HG03064 (cell line): ENCODE data around the gene TP53BP2.

Source experiments
- ATAC-seq: cut with Tn5 transposase; IDR thresholded peaks from one replicate; pipeline ENCODE4 v1.9.1; 2021; ENCODE audit warnings: low read depth; ENCODE audit not compliant: unreplicated experiment

Gene TP53BP2

DNA sequence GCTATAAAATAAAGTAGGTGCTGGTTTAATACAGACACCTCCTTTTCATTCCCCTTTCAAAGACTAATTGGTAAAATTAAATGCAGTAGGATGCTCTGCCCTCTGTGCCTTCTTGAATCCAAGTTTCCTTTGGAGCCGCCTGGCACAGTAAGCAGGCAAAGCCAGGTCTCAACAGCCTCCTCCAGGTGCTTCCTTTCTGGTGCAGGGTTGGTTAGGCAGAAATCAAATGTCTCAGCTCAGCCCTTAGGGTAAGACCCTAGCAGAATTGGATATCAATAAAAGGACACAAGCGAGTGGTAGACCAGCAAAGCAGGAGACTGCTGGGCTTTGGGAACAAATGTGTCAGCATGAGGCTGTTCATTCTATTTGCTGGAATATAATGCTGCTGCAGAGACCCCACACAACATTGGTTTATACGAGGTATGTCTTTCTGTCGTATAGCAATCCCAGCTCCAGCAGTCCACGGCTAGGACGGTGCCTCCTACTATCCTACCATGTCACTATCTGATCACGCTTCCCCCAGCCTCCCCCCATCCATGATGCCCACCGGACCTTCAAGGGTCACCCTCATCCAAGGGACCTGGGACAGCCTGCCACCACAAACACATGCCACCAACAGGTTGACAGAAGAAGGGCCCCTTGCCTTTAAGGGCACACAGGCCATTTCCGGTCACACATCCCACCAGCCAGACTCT lies 75.0 kb downstream of the TP53BP2 start:
- ATAC-seq = no peak

DNA sequence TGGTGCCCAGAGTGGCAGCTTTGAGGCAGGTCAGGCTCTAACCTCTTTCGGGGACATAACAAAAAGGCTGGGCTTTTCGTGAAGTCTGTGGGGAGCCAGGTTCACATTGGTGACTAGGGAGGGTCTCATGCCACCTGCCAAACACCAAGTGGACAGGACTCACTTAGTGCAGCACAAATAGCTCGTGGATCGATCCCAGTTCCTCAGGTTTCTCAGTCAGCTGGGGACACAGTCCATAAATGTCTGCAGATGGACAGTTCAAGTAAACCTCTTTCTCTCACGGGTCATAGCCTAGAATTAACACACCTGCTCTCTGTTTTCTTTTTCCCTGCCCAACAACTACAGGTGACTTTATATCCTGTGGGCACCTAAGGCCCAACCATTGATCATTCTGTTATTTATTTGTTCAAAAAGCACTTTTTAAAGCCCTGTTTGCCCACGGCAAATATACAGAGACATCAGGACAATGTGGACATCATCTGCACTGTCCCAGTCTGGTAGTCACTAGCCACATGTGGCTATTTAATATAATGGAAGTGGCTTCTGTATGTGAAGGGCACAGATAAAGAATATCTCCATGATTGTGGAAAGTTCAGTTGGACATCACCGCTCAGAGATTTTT lies 79.9 kb downstream of the TP53BP2 start:
- ATAC-seq = no peak

DNA sequence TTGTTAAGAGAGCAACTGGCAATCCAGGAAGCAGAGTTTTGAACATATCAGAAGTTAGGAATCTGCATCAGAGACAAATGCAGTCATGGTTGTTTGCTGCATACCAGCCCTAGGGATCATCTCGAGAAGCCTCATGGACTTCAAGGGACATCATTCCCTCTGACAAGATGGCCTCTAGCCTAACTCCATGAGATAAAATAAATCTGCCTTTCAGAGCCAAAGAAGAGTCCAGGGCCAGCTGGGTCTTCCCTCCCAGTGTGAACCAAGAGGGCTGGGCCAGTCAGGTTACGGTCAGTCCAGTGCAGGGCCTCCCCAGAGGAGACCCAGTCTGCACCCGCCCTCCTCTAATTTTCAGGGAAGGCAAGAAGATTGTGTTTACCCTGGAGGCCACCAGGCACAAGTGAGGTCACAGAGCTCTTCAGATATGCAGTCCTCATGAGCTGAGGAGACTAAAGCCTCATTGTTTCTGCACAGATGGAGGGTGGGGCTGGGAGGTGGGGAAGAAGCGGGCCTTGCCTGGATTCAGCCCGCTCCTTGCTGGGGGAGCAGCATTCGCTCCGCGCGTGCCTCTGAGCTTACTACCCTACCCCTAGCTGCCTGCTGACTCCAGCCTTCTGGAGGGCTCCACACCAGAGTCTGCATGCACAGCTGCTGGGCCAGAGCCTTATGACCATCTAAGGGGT lies 80.6 kb downstream of the TP53BP2 start:
- ATAC-seq = no peak

DNA sequence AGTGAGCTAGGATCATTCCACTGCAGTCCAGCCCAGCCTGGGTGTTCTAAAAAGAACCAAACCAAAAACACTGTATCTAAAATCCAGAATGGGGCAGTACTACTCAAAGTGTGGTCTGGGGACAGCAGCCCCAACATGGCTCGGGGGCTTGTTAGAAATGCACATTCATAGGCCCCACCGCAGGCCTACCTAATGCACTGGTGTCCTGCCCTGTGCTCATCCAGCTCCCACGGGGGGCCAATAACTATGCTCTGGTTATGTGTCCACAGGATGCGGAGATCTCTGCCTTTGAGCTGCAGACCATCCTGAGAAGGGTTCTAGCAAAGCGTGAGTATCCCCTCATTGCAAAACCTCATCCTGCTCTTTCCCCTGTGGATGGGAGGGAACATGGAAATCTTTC lies 81.9 kb downstream of the TP53BP2 start:
- no peak for ATAC-seq

DNA sequence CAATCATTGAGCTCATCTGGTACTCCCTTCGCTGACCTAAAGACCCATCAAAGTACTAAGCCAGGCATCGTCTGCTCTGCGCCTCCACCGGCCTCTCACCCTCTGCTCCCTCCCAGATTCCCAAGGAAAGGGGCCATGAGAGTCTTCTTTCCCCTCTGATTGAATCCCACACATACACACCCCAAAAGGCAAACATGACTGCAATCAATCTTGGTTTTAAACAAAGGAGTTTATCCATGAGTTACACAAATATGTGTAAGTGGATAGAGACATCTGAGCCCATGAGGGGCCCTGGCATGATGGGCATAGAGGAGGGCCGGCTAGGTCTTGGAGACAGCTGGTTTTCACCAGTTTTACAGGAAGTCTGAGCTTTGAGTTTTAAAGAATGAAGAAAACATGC lies 82.5 kb downstream of the TP53BP2 start:
- no peak for ATAC-seq

DNA sequence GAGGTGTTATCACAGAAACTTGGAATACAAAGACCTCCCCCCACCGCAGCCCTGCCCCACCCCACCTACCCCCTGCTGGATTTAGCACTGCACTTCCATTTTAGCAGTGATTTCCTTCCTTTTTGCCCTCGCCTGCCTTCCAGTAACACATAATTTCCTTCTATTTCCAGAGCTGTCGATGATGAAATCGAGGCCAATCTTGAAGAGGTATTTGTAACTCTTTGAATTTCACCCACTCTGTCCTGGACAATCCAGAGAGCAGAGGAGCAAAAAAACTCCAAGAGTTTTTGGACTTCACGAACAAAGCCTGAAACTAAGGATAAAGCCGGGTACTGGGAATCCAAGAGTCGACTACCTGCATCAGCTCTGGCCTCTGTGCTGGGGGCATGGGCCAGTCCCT lies 84.3 kb downstream of the TP53BP2 start:
- ATAC-seq = no peak

DNA sequence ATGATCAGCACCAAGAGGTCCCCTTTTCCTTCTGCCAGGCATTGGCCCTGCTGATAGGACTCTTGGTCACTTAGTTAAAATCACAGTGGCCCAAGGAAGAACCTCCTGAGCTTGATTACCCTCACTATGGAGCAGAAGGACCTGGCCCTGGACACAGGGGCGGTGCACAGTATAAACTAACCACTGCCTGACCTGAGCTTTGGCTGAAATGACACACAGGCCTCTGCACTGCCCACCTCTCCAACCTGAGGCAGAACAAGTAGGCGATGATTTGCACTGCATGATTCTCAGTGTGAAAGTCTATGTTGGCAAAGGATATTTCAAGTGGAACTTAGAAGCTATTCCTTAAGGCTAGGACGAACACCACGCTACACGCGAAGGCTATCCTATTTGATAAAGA lies 84.9 kb downstream of the TP53BP2 start:
- no peak for ATAC-seq

DNA sequence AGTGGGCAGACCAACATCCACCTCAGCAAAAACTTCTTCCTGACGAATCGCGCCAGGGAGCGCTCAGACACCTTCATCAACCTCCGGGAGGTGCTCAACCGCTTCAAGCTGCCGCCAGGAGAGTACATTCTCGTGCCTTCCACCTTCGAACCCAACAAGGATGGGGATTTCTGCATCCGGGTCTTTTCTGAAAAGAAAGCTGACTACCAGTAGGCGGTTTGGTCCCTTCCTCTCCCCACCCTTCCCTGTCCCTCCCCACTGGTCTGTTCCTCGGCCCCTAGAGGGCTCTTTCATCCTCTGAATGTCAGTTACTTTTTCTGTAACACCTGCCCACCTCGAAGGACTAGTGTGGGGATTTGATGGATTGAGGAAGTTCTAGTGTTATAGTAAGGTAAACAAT lies 86.5 kb downstream of the TP53BP2 start:
- ATAC-seq = no peak

DNA sequence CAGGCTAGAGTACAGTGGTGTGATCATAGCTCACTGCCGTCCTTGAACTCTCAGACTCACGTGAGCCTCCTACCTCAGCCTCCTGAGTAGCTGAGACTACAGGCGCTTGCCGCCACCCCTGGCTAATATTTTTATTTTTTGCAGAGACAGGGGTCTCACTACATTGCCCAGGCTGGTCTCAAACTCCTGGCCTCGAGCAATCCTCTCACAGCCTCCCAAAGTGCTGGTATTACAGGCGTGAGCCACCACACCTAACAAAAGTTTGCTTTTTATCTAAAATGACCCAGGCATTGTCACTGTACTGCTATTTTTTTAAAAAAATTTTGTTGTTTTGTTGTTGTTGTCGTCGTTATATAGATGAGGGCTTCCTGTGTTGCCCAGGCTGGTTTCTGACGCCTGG lies 87.0 kb downstream of the TP53BP2 start:
- ATAC-seq = no peak

DNA sequence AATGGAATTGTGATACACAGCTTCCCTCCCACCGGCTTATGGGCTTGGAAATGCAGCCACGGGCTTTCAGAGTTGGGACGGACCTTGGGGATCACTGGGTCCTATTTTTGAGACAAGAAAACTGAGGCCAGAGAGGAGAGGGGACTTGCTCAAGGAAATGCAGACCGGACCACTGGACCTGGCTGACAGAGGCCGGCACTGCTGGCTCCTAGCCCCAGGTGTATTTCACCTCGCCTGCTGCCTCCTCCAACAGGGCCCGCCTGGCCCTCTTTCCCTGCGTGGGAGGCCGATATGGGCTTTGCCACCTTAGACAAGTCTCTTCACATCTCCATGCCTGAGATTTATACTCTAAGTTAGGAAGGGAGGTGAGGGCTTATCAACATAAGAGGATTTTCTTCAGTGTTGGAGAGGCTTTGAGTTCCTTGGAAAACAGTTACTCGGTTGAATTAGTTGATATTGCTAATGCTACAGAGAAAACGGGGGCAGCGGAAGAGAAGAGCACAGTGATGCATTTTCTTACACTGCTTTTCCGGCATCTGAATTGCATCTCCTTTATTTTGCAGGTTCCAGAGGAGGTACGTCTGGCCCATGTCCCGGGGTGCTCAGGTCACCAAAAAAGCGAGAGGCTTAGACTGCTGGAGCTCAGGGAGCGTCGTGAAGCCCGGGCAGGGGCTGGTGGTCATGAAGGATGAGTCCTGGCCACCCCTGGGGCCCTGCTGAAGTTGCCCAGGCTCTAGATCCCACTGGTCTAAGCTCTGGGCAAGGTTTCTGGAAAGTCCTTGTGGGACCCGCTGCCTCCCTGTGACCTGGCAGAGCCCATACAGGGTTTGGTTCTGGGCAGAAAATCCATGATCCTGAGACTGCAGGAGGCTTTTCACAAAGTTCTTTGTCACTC lies 88.7 kb downstream of the TP53BP2 start:
- ATAC-seq = no peak

DNA sequence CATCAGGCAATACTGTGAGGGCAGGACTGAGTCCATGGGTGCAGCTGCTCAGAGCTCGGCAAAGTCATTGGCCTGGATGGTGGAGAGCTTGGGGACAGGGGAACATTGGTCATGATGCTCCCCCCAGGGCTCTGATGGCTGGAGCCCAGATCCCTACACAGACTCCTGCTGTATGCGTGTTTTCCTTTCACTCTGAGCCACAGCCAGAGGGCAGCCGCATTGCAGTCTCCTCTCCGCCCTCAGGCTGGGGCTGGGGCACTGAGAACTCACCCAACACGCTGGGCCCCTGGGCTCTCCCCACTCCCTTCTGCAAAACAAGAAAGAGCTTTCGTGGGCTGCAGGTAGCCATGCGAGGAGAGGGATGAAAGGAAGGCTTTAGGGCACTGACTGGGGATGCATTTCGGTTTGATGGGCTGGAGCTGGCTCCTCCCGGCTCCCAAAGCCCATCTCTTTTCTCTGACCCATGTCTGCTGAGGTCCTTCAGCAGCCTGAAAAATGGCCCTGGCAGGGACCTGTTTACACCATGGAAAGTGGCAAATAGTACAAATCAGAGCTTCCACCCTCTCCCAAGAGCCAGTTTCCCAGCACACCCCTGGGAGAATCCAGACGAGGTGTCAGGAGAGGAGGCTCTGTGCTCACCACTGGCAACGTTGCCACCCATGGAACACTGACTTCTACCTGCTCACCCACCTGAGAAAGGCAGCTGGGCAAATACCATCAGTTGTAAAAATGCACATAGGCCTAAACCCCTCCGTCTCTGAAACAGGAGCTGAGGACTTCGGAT lies 89.6 kb downstream of the TP53BP2 start:
- ATAC-seq = no peak

DNA sequence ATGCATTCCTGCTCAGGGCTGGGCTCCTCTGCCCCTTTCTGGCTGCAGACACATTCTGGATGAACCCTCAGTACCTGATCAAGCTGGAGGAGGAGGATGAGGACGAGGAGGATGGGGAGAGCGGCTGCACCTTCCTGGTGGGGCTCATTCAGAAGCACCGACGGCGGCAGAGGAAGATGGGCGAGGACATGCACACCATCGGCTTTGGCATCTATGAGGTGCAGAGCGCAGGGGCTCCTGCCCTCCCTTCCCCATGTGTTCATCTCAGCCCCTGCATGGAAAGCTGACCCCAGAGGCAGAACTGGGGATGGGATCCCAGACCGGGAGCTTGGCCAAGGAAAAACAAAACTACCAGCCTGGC lies 90.3 kb downstream of the TP53BP2 start:
- no peak for ATAC-seq

DNA sequence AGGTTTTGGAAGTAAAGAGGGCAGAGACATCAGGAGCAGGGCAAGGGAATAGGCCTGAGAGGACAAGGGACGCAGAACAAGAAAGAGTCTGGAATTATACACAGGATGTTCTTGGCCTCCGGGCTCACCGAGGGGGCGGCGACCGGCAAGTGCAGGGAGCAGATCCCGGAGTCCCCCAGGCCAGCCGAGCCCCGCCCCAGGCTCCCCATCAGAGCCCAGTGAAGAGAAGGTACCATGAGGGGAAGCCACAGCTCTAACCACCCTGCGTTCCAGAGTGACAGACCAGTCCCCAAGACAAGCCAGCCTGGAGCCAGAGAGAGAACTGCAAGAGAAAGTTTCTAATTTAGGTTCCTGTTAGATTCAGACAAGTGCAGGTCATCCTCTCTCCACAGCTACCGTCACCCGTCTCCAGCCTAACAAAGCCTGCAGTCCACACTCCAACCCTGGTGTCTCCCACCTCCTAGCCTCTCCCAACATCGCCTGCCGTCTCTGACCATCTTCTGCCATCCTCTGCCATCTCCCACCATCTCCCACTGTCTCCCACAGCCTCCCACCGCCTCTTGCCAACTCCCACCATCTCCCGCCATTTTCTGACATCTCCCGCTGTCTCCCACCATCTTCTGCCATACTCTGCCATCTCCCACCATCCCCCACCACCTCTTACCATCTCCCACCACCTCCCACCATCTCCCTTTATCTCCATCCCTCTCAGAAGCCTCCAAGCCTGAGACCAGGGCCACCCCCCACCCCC lies 90.9 kb downstream of the TP53BP2 start:
- no peak for ATAC-seq

DNA sequence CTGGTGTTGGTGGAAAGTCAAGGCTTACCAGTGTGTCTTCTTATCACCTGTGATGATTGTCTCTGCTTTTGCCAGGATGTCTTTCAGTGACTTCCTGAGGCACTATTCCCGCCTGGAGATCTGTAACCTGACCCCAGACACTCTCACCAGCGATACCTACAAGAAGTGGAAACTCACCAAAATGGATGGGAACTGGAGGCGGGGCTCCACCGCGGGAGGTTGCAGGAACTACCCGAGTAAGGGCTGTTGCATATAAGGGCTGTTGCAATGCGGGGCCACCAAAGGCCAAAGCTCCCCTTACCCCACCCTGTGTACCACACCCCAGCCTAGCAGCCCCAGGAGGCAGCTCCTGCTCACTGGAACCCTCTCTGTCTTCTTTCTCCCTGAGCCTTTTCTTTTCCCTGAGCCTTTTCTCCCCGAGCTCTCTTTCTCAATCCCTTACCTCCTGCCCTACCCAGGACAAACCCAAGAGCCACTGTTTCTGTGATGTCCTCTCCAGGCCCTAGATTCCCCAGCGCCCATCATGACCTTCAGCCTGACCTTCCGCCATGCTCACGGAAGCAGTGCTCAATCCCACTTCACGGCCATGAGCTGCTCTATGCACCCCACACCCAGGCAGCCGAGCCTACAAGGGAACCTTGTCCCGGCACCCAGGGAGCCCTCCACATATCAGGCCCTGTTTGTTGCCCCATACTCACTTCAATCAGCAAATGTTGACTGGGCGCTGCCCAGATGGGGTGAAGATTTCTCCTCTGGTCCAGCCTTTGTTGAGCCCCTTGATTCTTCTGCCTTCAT lies 92.8 kb downstream of the TP53BP2 start:
- no peak for ATAC-seq

DNA sequence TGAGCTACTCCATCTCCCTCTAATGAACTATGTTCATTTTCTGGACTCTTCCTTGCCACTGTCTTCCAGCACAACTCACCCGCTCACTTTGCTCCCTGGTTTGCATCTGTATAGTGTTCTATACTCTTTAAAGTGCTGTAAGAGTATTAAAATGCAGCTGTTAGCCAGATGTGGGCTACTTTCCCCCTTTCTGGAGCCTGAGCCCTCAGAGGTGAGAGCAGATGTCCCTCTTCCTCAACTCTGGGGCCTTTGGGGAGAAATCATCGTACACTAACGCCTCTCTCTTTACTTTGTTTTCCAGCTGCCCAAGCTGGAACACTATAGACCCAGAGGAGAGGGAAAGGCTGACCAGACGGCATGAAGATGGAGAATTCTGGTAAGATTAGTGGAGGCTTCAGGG lies 94.1 kb downstream of the TP53BP2 start:
- ATAC-seq = no peak

DNA sequence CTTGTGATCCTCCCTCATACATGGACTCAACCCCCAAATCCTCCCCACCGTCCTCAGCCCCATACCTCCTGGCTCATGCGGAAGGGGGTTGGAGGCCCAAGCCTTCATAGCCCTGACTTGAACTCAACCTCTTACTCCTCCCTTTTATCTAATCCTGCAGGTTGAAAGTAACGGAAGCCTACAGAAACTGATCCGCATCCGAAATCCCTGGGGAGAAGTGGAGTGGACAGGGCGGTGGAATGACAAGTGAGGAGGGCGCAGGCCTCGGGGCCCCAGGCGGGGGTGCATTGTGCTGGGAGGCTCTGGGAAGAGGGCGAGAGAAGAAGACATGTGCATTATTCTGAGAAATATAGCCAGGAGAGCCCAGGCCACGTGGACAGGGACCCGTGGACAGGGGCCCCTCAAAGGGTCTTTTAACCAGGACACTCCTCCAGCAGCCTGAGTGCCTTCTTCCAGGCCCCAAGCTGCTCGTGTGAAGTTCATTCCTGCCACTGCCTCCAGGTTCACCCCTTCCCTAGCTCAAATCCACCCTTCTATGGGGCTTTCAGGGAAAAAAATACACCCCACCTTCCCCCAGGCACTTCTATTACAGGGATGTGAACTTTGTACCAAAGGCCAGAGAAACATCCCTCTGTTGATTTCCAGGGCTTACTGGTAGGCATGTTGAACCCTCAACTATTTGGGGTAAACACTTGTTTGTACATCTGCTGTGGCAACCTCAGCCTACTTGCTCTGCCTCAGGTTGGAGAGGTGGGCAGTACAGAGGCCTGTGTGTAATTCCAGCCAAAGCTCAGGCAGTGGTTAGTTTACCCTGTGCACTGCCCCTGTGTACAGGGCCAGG lies 94.8 kb downstream of the TP53BP2 start:
- no peak for ATAC-seq

DNA sequence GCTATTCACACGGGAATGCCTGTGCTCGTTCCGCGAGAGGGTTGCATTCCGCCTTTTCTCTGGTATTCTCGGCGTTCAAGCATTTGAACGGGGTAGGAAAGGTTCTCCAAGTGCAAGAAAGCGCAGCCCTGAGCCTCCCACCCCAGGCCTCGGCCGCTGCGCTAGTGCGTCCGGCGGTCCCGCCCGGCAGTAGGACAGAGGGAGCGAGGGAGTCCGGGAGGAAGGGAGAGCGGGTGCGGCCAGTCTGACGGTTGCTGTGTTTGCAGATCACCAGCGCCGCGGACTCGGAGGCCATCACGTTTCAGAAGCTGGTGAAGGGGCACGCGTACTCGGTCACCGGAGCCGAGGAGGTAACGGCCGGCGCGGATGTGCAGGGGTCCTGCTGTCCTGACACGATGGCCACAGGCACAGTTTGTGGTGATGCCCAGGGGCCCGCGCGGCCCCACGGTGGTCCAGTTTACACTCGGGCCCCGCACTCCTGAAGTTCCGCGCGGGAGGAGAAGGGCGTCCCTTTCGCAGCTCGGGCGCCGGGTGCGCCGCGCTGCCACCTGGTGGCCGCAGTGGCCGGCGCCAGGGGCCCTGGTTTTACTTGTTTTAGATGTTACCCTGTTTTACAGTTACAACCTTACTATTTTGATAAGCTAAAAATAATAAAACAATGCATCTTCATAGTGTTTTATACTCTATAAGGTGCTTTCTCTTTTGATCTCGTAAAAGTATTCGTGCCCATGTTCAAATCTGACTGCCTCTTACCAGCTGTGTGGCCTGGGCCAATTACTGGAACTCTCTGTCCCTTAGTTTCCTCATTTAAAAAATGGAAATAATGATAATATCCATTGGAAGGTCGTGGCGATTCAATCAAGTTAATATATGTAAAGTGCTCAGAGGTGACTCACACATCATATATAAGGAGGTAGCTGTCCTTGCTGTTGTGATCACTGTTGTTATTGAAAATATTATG lies 96.7 kb downstream of the TP53BP2 start:
- peak; percentile 74 for ATAC-seq
